IMR-90 (cell line): ENCODE measurements around the gene CEP63. TPM values are rescaled to one million over a fixed set of nuclear protein-coding genes. Genes with fewer than 3 reads are reported as not detected.

Source experiments
- ATAC-seq: fragments of 200-7000 bp; cut with Tn5 transposase; 2 replicates; pipeline ENCODE4 v1.9.1; 2020; ENCODE audit warnings: low read depth, mild to moderate bottlenecking, moderate library complexity
- BruUV-seq: library from RNA; stranded (reverse); fragments of 400-500 nt; replicated peaks from 2 replicates; lab custom pipeline; 2021; lab: Mats Ljungman, UMichigan
- CTCF ChIA-PET: fragments of 300-600 bp; formaldehyde crosslinking; extraction: SDS; loops from one replicate; lab custom pipeline; 2021; ENCODE audit warnings: antibody characterized with exemption; lab: Yijun Ruan, JAX
- POLR2A ChIA-PET: fragments of 300-600 bp; sonication (Branson Sonifier 250); formaldehyde crosslinking; loops from one replicate; lab custom pipeline; 2022; ENCODE audit warnings: antibody characterized with exemption; ENCODE audit not compliant: unreplicated experiment; lab: Charles Lee
- DNase-seq: peaks from one replicate; pipeline ENCODE4 v3.0.0; 2013
- H2AFZ ChIP-seq: replicated peaks from 2 replicates; pipeline ENCODE3; 2013; ENCODE audit warnings: low read length, mild to moderate bottlenecking; ENCODE audit not compliant: poor library complexity
- H2AK5ac ChIP-seq: 2 replicates; pipeline ENCODE4 v1.6.1; 2013; ENCODE audit warnings: low read depth, low read length, inconsistent platforms
- H2AK9ac ChIP-seq: replicated peaks from 2 replicates; pipeline ENCODE3; 2013; ENCODE audit warnings: mild to moderate bottlenecking, low read depth, low read length, moderate library complexity; ENCODE audit not compliant: poor library complexity
- H2BK120ac ChIP-seq: 2 replicates; pipeline ENCODE4 v1.6.1; 2013; ENCODE audit warnings: low read depth, low read length, inconsistent platforms
- H2BK15ac ChIP-seq: 3 replicates; pipeline ENCODE4 v1.6.1; 2013; ENCODE audit warnings: low read depth, low read length, inconsistent platforms
- H2BK20ac ChIP-seq: 2 replicates; pipeline ENCODE4 v1.6.1; 2013; ENCODE audit warnings: low read depth, mild to moderate bottlenecking, inconsistent platforms, low read length, moderate library complexity
- H2BK5ac ChIP-seq: 2 replicates; pipeline ENCODE4 v1.6.1; 2013; ENCODE audit warnings: mild to moderate bottlenecking, low read depth, low read length, inconsistent platforms; ENCODE audit not compliant: poor library complexity, severe bottlenecking
- H3K14ac ChIP-seq: replicated peaks from 2 replicates; pipeline ENCODE4 v1.6.1; 2013; ENCODE audit warnings: low read depth, low read length, inconsistent platforms
- H3K18ac ChIP-seq: 2 replicates; pipeline ENCODE4 v1.6.1; 2013; ENCODE audit warnings: low read depth, low read length, control low read depth
- H3K23ac ChIP-seq: 2 replicates; pipeline ENCODE4 v1.6.1; 2013; ENCODE audit warnings: low read depth, low read length, inconsistent platforms
- H3K27ac ChIP-seq: 2 replicates; pipeline ENCODE4 v1.5.1; 2013; ENCODE audit warnings: mild to moderate bottlenecking, control low read depth, low read length; ENCODE audit not compliant: insufficient read depth
- H3K27me3 ChIP-seq: 2 replicates; pipeline ENCODE4 v1.6.1; 2013; ENCODE audit warnings: low read length; ENCODE audit not compliant: control insufficient read depth, insufficient read depth
- H3K36me3 ChIP-seq: 2 replicates; pipeline ENCODE4 v1.6.1; 2013; ENCODE audit warnings: low read length, mixed read lengths; ENCODE audit not compliant: control insufficient read depth, insufficient read depth
- H3K4ac ChIP-seq: 2 replicates; pipeline ENCODE4 v1.6.1; 2013; ENCODE audit warnings: low read depth, low read length, inconsistent platforms
- H3K4me1 ChIP-seq: 2 replicates; pipeline ENCODE4 v1.6.1; 2013; ENCODE audit warnings: low read length, mixed read lengths; ENCODE audit not compliant: control insufficient read depth, insufficient read depth
- H3K4me2 ChIP-seq: 2 replicates; pipeline ENCODE4 v1.6.1; 2013; ENCODE audit warnings: low read depth, mild to moderate bottlenecking, control low read depth, low read length, moderate library complexity
- H3K4me3 ChIP-seq: 2 replicates; pipeline ENCODE4 v1.5.1; 2013; ENCODE audit warnings: low read depth, mild to moderate bottlenecking, control low read depth, low read length, moderate library complexity; ENCODE audit not compliant: insufficient read depth
- H3K56ac ChIP-seq: 2 replicates; pipeline ENCODE4 v1.6.1; 2013; ENCODE audit warnings: low read length, inconsistent platforms; ENCODE audit not compliant: insufficient read depth; ENCODE audit errors: extremely low read depth
- H3K79me1 ChIP-seq, 2 experiments: 2 replicates each; pipeline ENCODE4 v1.6.1; 2013; ENCODE audit warnings: low read length in 2 of 2, inconsistent platforms in 1 of 2, low read depth in 1 of 2
- H3K9ac ChIP-seq: 2 replicates; pipeline ENCODE4 v1.6.1; 2013; ENCODE audit warnings: low read depth, low read length, control low read depth
- H3K9me1 ChIP-seq: 2 replicates; pipeline ENCODE4 v1.6.1; 2013; ENCODE audit warnings: low read length, inconsistent platforms; ENCODE audit not compliant: insufficient read depth
- H3K9me3 ChIP-seq: 2 replicates; pipeline ENCODE4 v1.6.1; 2013; ENCODE audit warnings: low read length; ENCODE audit not compliant: control insufficient read depth, insufficient read depth
- H4K20me1 ChIP-seq: 2 replicates; pipeline ENCODE4 v1.6.1; 2013; ENCODE audit warnings: low read length, inconsistent platforms; ENCODE audit not compliant: insufficient read depth
- H4K5ac ChIP-seq: 2 replicates; pipeline ENCODE4 v1.6.1; 2013; ENCODE audit warnings: mild to moderate bottlenecking, low read depth, low read length, control low read depth
- H4K8ac ChIP-seq, 2 experiments: 2 replicates each; pipeline ENCODE4 v1.6.1; 2013; ENCODE audit warnings: low read depth in 2 of 2, low read length in 2 of 2, control low read depth in 1 of 2, inconsistent platforms in 1 of 2
- H4K91ac ChIP-seq: 2 replicates; pipeline ENCODE4 v1.6.1; 2013; ENCODE audit warnings: low read depth, low read length, inconsistent platforms; ENCODE audit not compliant: insufficient read depth
- BHLHE40 ChIP-seq: fragments of 150-350 bp; IDR thresholded peaks from 2 replicates; pipeline ENCODE4 v1.6.1; 2016; ENCODE audit warnings: mild to moderate bottlenecking, low read depth, low read length
- CEBPB ChIP-seq: IDR thresholded peaks from 2 replicates; pipeline ENCODE4 v1.6.1; 2012; ENCODE audit warnings: low read depth, low read length, improper control_type of control experiment
- CHD1 ChIP-seq: IDR thresholded peaks from 2 replicates; pipeline ENCODE4 v1.6.1; 2012; ENCODE audit warnings: low read depth, low read length, improper control_type of control experiment
- CTCF ChIP-seq: conservative IDR thresholded peaks from 2 replicates; pipeline ENCODE4 v1.5.1; 2012; ENCODE audit warnings: mild to moderate bottlenecking, low read depth, low read length, improper control_type of control experiment
- ELK1 ChIP-seq: fragments of 150-350 bp; IDR thresholded peaks from 2 replicates; pipeline ENCODE4 v1.6.1; 2016; ENCODE audit warnings: low read depth, mild to moderate bottlenecking, low read length, moderate library complexity, borderline replicate concordance
- FOS ChIP-seq: fragments of 150-350 bp; IDR thresholded peaks from 2 replicates; pipeline ENCODE4 v1.6.1; 2016; ENCODE audit warnings: low read depth, low read length
- MAFK ChIP-seq: IDR thresholded peaks from 2 replicates; pipeline ENCODE4 v1.6.1; 2012; ENCODE audit warnings: low read depth, low read length, improper control_type of control experiment
- MAZ ChIP-seq: IDR thresholded peaks from 2 replicates; pipeline ENCODE4 v1.6.1; 2012; ENCODE audit warnings: low read depth, mild to moderate bottlenecking, low read length, improper control_type of control experiment, moderate library complexity, borderline replicate concordance
- MXI1 ChIP-seq: IDR thresholded peaks from 2 replicates; pipeline ENCODE4 v1.6.1; 2012; ENCODE audit warnings: low read depth, mild to moderate bottlenecking, low read length, moderate library complexity, borderline replicate concordance
- NFE2L2 ChIP-seq: fragments of 150-350 bp; IDR thresholded peaks from 2 replicates; pipeline ENCODE4 v1.6.1; 2016; ENCODE audit warnings: low read depth, mild to moderate bottlenecking, low read length
- POLR2A ChIP-seq: IDR thresholded peaks from 2 replicates; pipeline ENCODE4 v1.6.1; 2012; ENCODE audit warnings: mild to moderate bottlenecking, low read depth, low read length
- RAD21 ChIP-seq: IDR thresholded peaks from 2 replicates; pipeline ENCODE4 v1.6.1; 2012; ENCODE audit warnings: low read length, improper control_type of control experiment
- RCOR1 ChIP-seq: IDR thresholded peaks from 2 replicates; pipeline ENCODE4 v1.6.1; 2012; ENCODE audit warnings: mild to moderate bottlenecking, low read length, improper control_type of control experiment; ENCODE audit not compliant: insufficient replicate concordance
- RFX5 ChIP-seq: IDR thresholded peaks from 2 replicates; pipeline ENCODE4 v1.8.0; 2012; ENCODE audit warnings: low read depth, mild to moderate bottlenecking, low read length, moderate library complexity
- SMC3 ChIP-seq: fragments of 150-350 bp; IDR thresholded peaks from 2 replicates; pipeline ENCODE4 v1.6.1; 2016; ENCODE audit warnings: low read depth, mild to moderate bottlenecking, antibody characterized with exemption, low read length, moderate library complexity
- USF2 ChIP-seq: fragments of 150-350 bp; IDR thresholded peaks from 2 replicates; pipeline ENCODE4 v1.6.1; 2017; ENCODE audit warnings: mild to moderate bottlenecking, antibody characterized with exemption, low read length, low read depth
- WGBS, 2 experiments: methylation state at CpG; one replicate each; pipeline versions ENCODE4 v1.1.5 to v1.1.7; 2013; ENCODE audit warnings: missing lambda C conversion rate in 2 of 2; ENCODE audit not compliant: insufficient read length in 1 of 2; ENCODE audit errors: extremely low coverage in 2 of 2; 5-methylcytosine and 5-hydroxymethylcytosine counted together
- dilution Hi-C: fragments of 300-500 bp; cut with HindIII; formaldehyde crosslinking; loops from one replicate; pipeline ENCODE4 v1.14.3; 2018; ENCODE audit warnings: low sequenced_read_pairs; ENCODE audit not compliant: unreplicated experiment
- in situ Hi-C: fragments of 300-500 bp; cut with MboI; formaldehyde crosslinking; loops from 3 replicates; pipeline ENCODE4 v1.14.3; 2019; ENCODE audit warnings: low sequenced_read_pairs, inconsistent platforms, mixed read lengths
- intact Hi-C: fragments of 100-400 bp; cut with micrococcal nuclease; formaldehyde crosslinking; loops from 2 replicates; pipeline ENCODE4 v1.10.0; 2022
- polyA plus RNA-seq, 3 experiments: library from polyadenylated mRNA; depleted of rRNA; stranded (reverse); fragments of >200 nt; gene quantifications; 2 replicates each; pipeline ENCODE4 v1.2.3, GENCODE V29; 2012; ENCODE audit warnings: low replicate concordance in 1 of 3
- total RNA-seq: library from RNA; depleted of rRNA; stranded (reverse); fragments of >200 nt; gene quantifications from 2 replicates; pipeline ENCODE4 v1.2.3, GENCODE V29; 2012

Gene CEP63
- total and polyA plus RNA-seq, 2 of the 4 experiments (the other 2 are of a cell fraction): 6.5 to 9.1 TPM

GRCh38 chr3:134605556-134605955, 119.7 kb downstream of the CEP63 start:
- no peak overlapping the region for H3K23ac ChIP-seq
- no peaks in the 10 kb centered on the region for H3K36me3 ChIP-seq
- ATAC-seq (no peak), DNase-seq (no peak)
- CTCF ChIA-PET: no interaction called here
- intact Hi-C loops (no loop called here), dilution Hi-C loops (no loop called here), in situ Hi-C loops (loop anchor here (10.0 kb wide), 1 partner anchor 1289 kb away; no protein-coding TSS in a partner anchor)
- 28% methylated on average over 4 of the region's 6 CpGs; no CpG with 5 or more reads in 1 of the 2 experiments for whole genome bisulfite sequencing, 2 experiments
- H3K4me2 ChIP-seq: no peak overlapping the region
- no peak overlapping the region for H4K8ac ChIP-seq
- no peak overlapping the region for H3K4ac ChIP-seq
- no peaks in the 10 kb centered on the region for H3K79me1 ChIP-seq
- POLR2A ChIA-PET: no interaction called here
- no peaks in the 10 kb centered on the region for H4K20me1 ChIP-seq
- H4K5ac ChIP-seq: no peak overlapping the region
- TF ChIP-seq RAD21 (no peak), RCOR1 (no peak), CEBPB (no peak), BHLHE40 (no peak), USF2 (no peak), SMC3 (no peak), MXI1 (no peak), FOS (no peak), NFE2L2 (no peak), CTCF (no peak), ELK1 (no peak), MAFK (no peak), MAZ (no peak), CHD1 (no peak), RFX5 (no peak), POLR2A (no peak)
- H2BK20ac ChIP-seq: no peak overlapping the region
- H3K27ac ChIP-seq: no peak overlapping the region
- no peak overlapping the region for H2BK15ac ChIP-seq
- BruUV-seq: no TSS peak
- no peak overlapping the region for H2AK5ac ChIP-seq
- H3K9me1 ChIP-seq: no peaks in the 10 kb centered on the region
- peaks cover 38% of the 10 kb centered on the region; the same call in 1 of the 2 replicates for H3K27me3 ChIP-seq
- peaks cover 2% of the 10 kb centered on the region; the same call in 1 of the 2 replicates for H3K4me1 ChIP-seq
- no peak overlapping the region for H3K56ac ChIP-seq
- H2AK9ac ChIP-seq: no peak overlapping the region
- no peak overlapping the region for H3K14ac ChIP-seq
- no peak overlapping the region for H2BK120ac ChIP-seq
- no peak overlapping the region for H2AFZ ChIP-seq
- H2BK5ac ChIP-seq: no peak overlapping the region
- no peak overlapping the region for H3K18ac ChIP-seq
- no peak overlapping the region for H3K9ac ChIP-seq
- H3K9me3 ChIP-seq: no peaks in the 10 kb centered on the region
- no peak overlapping the region for H3K4me3 ChIP-seq
- no peak overlapping the region for H4K91ac ChIP-seq
